ENCODE data around the gene SYNPO.

SYNPO gene

GRCh38 chr5:150640311-150641005 is at the start of gene SYNPO:
TSS of gene SYNPO (plus strand) at chr5:150640660. CDS start at chr5:150648276, 7,616 bp downstream.
- peak; percentile 94 for DNase-seq (ENCODE audit: low read depth, low spot score)

DNA sequence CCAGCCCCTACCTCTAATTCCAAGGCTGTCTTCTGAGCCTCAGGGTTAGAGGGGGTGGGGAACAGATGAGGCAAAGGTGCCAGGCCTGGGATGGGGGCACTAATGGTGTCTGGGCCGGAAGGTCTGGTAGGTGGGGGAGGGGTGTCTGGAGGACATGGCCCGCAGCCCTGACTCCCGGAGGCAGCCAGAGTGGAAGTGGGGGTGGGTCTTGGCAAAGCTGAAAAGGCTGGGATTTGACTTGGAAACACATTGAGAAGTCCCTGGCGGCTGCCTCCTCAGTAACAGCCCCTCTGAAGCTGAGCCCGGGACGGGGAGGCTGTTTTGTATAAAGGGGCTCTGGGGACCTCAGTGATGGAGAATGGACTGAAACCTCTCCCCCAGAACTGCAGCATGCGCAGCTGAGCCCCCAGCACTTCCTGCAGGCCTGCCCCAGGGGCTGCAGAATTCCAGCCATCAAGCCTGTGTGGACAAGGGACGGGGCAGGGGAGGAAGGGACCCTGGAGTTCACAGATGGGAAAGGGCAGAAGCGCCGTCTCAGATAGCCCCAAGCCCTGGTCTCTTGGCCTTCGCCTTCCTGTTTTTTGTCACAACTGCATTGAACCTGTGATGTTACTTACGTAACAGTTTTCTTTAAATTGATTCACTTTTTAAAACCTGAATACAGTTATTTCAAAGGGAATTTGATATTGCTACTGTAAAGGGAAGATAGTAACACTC is 49.3 kb upstream of the SYNPO start:
- DNase-seq (ENCODE audit: low read depth, low spot score) = peak; percentile 73

GRCh38 chr5:150593593-150593992 is 46.9 kb upstream of the SYNPO start:
- peak; percentile 60 for DNase-seq (ENCODE audit: low read depth, low spot score)

DNA sequence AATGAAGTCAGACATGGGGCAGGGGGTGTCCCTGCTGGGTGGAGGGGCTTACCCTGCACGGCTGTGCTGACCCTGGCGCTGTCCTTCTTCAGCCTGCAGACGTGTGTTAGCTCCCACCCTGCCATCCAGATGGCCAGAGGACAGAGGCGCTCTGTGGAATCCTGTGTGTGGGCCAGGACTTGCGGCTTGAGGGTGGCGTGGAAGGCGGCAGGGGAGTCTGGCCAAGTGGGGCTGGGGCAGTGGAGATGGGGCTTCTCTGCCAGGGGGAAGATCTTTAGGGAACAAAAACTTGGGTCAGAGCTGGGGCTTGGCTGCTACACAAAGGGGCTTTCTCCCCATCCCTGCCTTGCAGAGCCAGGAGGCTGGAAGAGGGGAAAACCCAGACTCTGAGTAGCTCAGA is 46.5 kb upstream of the SYNPO start:
- peak; percentile 67 for DNase-seq (ENCODE audit: low read depth, low spot score)

GRCh38 chr5:150595466-150596031 is 44.9 kb upstream of the SYNPO start:
- peak; percentile 91 for DNase-seq (ENCODE audit: low read depth, low spot score)

DNA sequence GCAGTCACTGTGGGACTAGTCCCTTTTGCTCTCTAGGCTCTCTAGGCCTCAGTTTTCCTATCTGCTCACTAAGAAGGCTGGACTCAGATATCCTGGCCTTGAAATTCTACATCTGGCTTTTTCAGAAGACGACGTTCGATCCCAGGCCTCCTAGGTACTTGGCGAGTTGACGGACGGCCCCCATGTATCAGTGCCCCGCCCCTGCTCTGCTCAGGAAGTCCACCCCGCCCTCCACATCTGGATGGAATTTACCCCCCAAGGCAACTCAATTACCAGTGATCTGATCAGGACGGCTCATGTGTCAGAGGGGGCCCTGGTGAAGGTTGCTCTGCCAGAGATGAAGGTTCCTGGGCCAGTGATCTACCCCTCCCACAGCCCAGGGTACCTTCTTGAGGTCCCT is 44.1 kb upstream of the SYNPO start:
- DNase-seq (ENCODE audit: low read depth, low spot score) = no peak

DNA sequence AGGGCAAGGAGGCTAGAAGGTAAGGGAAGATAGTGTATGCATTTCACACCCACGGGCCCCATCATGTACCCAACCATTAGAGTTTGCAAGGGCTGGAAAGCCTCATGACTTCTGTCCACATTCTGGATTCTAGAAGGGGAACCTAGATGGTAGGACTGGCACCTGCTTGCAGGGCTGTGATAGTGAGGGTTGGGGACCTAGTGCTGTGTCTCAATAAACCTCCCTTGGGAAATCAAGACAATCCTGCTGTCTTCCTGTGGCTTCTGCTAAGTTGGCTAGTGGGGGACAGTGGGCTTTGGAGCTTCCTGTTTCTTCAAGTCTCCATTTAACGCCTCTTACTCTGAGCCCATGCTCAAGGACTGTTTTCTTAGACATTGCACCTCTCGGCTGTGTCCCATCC is 43.6 kb upstream of the SYNPO start:
- no peak for DNase-seq (ENCODE audit: low read depth, low spot score)

GRCh38 chr5:150598006-150598405 is 42.5 kb upstream of the SYNPO start:
- DNase-seq (ENCODE audit: low read depth, low spot score) = no peak

GRCh38 chr5:150598821-150599273 is 41.6 kb upstream of the SYNPO start:
- DNase-seq (ENCODE audit: low read depth, low spot score) = no peak

- DNase-seq (ENCODE audit: low read depth, low spot score) = no peak
Observed at GRCh38 chr5:150599281-150599680, 41.2 kb upstream of the SYNPO start.

DNA sequence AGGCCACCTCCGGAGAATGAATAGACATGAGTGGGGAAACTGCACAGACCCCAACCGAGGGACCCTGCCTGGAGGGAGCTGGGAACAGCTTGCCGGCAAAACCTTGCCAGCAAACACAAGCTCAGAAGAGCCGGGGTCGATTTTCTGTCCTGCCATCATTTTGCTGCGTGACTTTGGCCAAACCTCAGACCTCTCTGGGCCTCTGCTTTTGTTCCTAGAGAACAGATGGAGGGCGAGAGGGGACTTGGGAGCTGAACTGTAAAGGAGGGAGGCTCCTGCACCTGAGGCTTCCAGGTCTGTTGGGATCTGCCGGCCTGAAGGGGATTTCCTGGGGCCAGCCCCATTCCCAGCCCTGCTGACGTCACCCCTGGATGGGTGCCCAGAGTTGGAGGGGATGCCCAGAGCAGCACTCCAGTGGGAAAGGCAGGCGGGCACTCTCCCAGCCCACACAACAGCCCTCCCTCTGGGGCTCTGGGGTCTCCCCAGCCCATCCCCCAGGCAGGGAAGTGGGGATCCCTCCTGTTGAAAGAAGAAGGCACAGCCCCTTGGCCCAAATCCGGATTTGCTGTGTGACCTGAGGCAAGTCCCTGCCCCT is 40.4 kb upstream of the SYNPO start:
- DNase-seq (ENCODE audit: low read depth, low spot score) = peak; percentile 97

DNA sequence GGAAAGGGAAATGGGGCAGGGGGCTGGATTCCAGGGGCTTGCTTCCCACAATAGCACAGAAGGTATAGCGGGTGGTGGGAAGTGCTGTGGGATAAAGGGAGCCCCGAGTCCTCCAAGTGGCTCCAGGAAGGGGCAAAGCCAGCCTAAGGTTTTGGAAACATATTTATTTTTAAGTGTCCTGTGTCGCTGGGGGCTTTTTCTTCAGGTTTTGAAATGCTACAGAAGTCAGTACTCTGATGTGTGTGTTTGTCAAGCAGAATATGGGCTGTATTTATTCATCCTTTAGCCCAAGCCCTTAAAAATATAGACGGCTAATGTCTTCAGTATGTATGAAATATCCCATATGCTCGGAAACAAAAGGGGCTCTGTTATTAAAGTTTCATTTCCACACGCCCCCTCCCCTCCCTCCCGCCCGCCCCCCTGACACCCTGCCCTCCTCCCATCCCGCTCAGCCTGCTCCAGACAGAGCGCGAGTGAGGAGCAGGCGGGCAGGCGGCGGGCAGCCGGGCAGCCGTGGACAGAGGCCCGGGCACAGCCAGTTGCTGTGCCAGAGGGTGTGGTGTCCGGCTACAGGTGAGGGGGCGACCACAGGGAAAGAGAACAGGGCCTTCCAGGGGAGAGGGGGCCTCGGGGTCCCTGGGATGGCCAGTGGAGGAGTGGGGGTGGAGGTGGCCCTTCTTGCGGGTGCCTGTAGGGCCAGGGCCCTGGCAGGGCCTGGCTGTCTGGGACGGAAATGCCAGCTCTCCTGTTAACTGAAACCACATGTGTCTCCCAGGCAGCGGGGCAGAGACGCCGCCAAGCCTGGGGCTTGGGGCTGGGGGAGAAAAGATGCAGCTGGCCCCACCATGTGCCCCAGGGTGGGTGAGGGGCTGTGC is 39.6 kb upstream of the SYNPO start:
- DNase-seq (ENCODE audit: low read depth, low spot score) = no peak

DNA sequence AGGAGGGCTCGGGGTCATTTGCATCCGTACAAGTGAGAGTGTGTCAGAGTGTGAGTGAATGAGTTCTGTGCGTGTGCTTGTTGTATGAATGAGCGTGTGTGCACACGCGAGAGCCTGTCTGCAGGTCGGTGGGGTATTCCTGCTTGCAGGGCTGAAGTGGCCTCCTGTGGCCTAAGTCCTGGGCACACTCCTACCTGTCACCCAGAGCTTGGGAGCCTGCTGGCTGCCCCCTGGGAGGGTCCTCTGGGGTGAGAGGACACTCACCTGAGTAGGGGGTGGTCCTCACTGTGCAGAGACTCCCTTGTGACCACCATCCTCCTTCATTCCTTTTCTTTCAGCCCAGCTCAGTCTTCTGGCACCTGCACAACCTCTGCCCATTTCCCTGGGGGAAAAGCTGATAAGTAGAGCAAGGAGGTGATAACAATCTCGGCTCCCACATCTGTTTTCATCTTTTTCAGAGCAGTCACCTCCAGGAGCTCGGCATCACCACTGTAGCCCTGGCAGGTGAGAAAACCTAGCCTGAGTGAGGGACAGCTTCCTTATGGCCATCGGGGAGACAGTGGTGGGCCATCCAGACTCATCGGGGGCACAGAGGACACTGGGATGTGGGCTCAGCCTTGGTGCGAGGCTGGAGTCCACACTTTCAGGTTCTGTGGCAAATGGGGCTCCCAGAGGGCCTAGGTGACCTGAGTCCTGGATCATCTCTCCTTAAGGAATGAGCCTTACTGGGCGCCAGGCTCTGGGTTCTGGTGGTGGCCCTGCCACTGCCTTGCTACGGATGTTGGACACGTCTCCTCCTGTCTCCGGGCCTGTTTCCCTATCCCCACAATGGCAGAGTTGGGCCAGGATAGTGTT is 38.7 kb upstream of the SYNPO start:
- no peak for DNase-seq (ENCODE audit: low read depth, low spot score)

GRCh38 chr5:150603052-150603451 is 37.4 kb upstream of the SYNPO start:
- no peak for DNase-seq (ENCODE audit: low read depth, low spot score)

- no peak for DNase-seq (ENCODE audit: low read depth, low spot score)
Observed at GRCh38 chr5:150603491-150603890, 37.0 kb upstream of the SYNPO start.

- no peak for DNase-seq (ENCODE audit: low read depth, low spot score)
Observed at GRCh38 chr5:150604010-150604409, 36.5 kb upstream of the SYNPO start.

DNA sequence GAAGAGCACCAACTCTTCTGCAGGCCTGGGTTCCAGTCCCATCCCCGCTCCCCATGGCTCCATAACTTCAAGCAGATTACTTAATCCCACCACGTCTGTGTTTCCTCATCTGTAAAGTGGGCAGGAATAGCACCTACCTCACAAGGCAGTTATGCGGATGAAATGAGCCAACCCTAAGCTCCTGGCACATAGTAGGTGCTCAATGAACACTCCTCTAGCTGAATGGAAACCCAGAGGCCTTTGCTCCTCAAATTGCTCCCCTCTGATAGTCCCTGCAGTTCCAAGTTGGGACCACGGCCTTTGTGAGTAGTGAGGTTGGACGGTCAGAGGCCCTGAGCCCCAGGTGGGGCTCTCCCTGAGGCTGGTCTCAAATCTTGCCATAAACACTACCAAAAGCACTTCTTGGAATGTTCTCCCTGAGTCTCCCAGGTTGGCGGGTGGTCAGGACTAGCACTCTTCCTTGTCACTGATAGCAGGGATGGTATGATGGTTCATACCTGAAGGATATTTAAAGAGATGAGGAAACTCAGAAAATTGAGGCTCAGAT is 35.5 kb upstream of the SYNPO start:
- no peak for DNase-seq (ENCODE audit: low read depth, low spot score)

DNA sequence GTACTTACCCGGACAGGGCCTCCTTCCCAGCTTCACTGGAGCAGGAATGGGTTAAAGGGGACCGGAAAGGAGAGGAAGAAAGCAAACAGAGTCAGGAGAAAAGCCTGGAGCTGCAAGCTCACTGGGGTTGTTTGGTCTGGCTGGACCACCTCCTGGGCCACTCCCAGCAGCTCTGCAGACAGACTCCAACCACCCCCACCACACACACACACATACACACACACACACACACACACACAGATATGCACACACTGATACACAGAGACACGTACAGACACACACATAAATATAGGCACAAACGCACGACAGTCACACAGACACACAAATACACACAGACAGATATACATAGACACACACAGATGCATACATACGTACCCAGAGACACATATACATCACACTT is 34.9 kb upstream of the SYNPO start:
- no peak for DNase-seq (ENCODE audit: low read depth, low spot score)

DNA sequence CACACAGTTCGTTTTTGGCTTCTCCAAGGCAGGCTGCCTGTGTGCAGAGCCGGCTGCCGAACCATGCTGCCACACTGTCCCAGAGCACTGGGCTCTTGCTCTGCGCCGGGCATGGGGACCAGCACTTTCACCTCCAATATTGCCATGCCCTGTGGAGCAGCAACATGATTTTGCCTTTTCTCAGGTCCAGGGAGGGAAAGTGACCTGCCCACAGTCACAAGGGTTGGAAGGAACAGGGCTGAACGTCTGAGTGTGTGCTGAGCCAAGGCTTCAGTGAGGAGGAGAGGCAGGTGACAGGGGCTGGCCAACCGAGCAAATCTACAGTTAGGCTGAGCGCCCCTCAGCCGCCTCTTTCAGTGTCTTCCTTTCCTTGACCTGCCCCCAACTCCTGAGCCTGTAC is 34.0 kb upstream of the SYNPO start:
- no peak for DNase-seq (ENCODE audit: low read depth, low spot score)

GRCh38 chr5:150607105-150607504 is 33.4 kb upstream of the SYNPO start:
- no peak for DNase-seq (ENCODE audit: low read depth, low spot score)
